K562 (cell line): ENCODE measurements around the gene AP1AR. TPM values are rescaled to one million over a fixed set of nuclear protein-coding genes. Genes with fewer than 3 reads are reported as not detected.

ENCODE experiments used
- ATAC-seq: fragments of 200-7000 bp; cut with Tn5 transposase; 3 replicates; pipeline ENCODE4 v1.9.1; 2020; ENCODE audit warnings: moderate library complexity
- BruUV-seq: library from RNA; stranded (reverse); fragments of 400-500 nt; replicated peaks from 2 replicates; lab custom pipeline; 2021; lab: Mats Ljungman, UMichigan
- CTCF ChIA-PET: fragments of 300-600 bp; formaldehyde crosslinking; extraction: SDS; loops from one replicate; lab custom pipeline; 2021; ENCODE audit warnings: low intra/inter-chr PET ratio; lab: Yijun Ruan, JAX
- POLR2A ChIA-PET: fragments of 300-600, 350-650 bp; sonication (Branson Sonifier 250); formaldehyde crosslinking; extraction: SDS; loops from one replicate; lab custom pipeline; 2021; ENCODE audit warnings: antibody characterized with exemption, inconsistent platforms; lab: Yijun Ruan, JAX
- DNase-seq, 4 experiments: peaks; one replicate each; pipeline versions ENCODE4 v3.0.0 to v3.0.0-alpha.2; 2011 to 2018; ENCODE audit warnings: low spot score in 3 of 4, mixed read lengths in 3 of 4; ENCODE audit errors: extremely low read depth in 1 of 4
- FAIRE-seq: peaks from 2 replicates; lab custom pipeline; 2011; peaks lifted over from hg19 to GRCh38; lab: Jason Lieb, UNC
- H2AFZ ChIP-seq: 2 replicates; pipeline ENCODE4 v1.6.0; 2011; ENCODE audit warnings: low read depth, low read length, control low read depth, inconsistent platforms
- H3K27ac ChIP-seq: fragments of 200-600 bp; 3 replicates; pipeline ENCODE4 v1.8.0; 2011; ENCODE audit warnings: low read depth, mild to moderate bottlenecking, control low read depth, inconsistent platforms, low read length, moderate library complexity, mixed read lengths; ENCODE audit errors: extremely low read depth
- H3K27me3 ChIP-seq, 2 experiments: fragments of 300-600 bp in 1 of 2; 2 replicates in 1 of 2; 3 replicates in 1 of 2; pipeline versions ENCODE4 v1.6.0 to v1.8.0; 2011; ENCODE audit warnings: inconsistent platforms in 2 of 2, low read length in 2 of 2, mild to moderate bottlenecking in 1 of 2, mixed read lengths in 1 of 2, moderate library complexity in 1 of 2; ENCODE audit not compliant: control insufficient read depth in 2 of 2, insufficient read depth in 2 of 2
- H3K36me3 ChIP-seq: fragments of 300-600 bp; 3 replicates; pipeline ENCODE4 v1.8.0; 2011; ENCODE audit warnings: mild to moderate bottlenecking, low read length, inconsistent platforms; ENCODE audit not compliant: control insufficient read depth, insufficient read depth
- H3K4me1 ChIP-seq, 2 experiments: fragments of 200-600 bp in 1 of 2; replicated peaks in 1 of 2; 2 replicates in 1 of 2; 3 replicates in 1 of 2; pipeline versions ENCODE4 v1.5.1 to v1.8.0; 2011; ENCODE audit warnings: inconsistent platforms in 2 of 2, low read length in 2 of 2, mild to moderate bottlenecking in 1 of 2, mixed read lengths in 1 of 2, moderate library complexity in 1 of 2; ENCODE audit not compliant: control insufficient read depth in 2 of 2, insufficient read depth in 2 of 2
- H3K4me2 ChIP-seq: 2 replicates; pipeline ENCODE4 v1.6.1; 2011; ENCODE audit warnings: low read length, control low read depth, inconsistent platforms, mixed read lengths; ENCODE audit not compliant: insufficient read depth
- H3K4me3 ChIP-seq: fragments of 200-600 bp; sonication (generic), shearing (Covaris generic); 2 replicates; pipeline ENCODE4 v1.5.1; 2016; ENCODE audit warnings: control low read depth, inconsistent platforms
- H3K79me2 ChIP-seq: fragments of 200-600 bp; 3 replicates; pipeline ENCODE4 v1.8.0; 2011; ENCODE audit warnings: low read length, inconsistent platforms; ENCODE audit not compliant: control insufficient read depth, insufficient read depth
- H3K9ac ChIP-seq, 2 experiments: 2 replicates each; pipeline versions ENCODE4 v1.6.0 to v1.6.1; 2011; ENCODE audit warnings: low read depth in 2 of 2, low read length in 2 of 2, control low read depth in 1 of 2, inconsistent platforms in 1 of 2, mild to moderate bottlenecking in 1 of 2, mixed read lengths in 1 of 2; ENCODE audit not compliant: insufficient read depth in 1 of 2
- H3K9me1 ChIP-seq: one replicate; pipeline ENCODE4 v1.6.0; 2011; ENCODE audit warnings: inconsistent platforms, mild to moderate bottlenecking, low read length, moderate library complexity; ENCODE audit not compliant: control insufficient read depth, insufficient read depth
- H3K9me3 ChIP-seq: replicated peaks from 2 replicates; pipeline ENCODE4 v1.5.1; 2011; ENCODE audit warnings: low read depth, low read length, inconsistent platforms; ENCODE audit not compliant: control insufficient read depth, insufficient read depth
- H4K20me1 ChIP-seq: replicated peaks from 2 replicates; pipeline ENCODE4 v1.6.1; 2011; ENCODE audit warnings: low read length, inconsistent platforms, mixed read lengths; ENCODE audit not compliant: control insufficient read depth, insufficient read depth
- ATF3 ChIP-seq, 2 experiments: fragments of 450-650 bp in 1 of 2; sonication (generic) in 1 of 2; formaldehyde crosslinking in 1 of 2; IDR thresholded peaks in 1 of 2; conservative IDR thresholded peaks in 1 of 2; 2 replicates each; pipeline versions ENCODE4 v1.6.1 to v1.8.1; 2016 to 2023; ENCODE audit warnings: mild to moderate bottlenecking in 2 of 2, moderate library complexity in 2 of 2, inconsistent platforms in 1 of 2, missing genetic modification reagents in 1 of 2
- CEBPB ChIP-seq: fragments of 450-650 bp; IDR thresholded peaks from 2 replicates; pipeline ENCODE4 v1.6.1; 2016; ENCODE audit warnings: missing genetic modification characterization, missing compliant biosample characterization
- CEBPG ChIP-seq, 3 experiments: fragments of 200-800 bp in 1 of 3; sonication (Bioruptor generic) in 1 of 3; sonication (generic) in 1 of 3; formaldehyde crosslinking in 1 of 3; IDR thresholded peaks in 2 of 3; conservative IDR thresholded peaks in 1 of 3; 2 replicates each; pipeline versions ENCODE4 v1.6.1 to v1.8.0; 2016 to 2022; ENCODE audit warnings: missing compliant biosample characterization in 2 of 3, missing genetic modification characterization in 2 of 3, mild to moderate bottlenecking in 1 of 3, missing genetic modification reagents in 1 of 3
- TFAP4 ChIP-seq: sonication (generic); formaldehyde crosslinking; IDR thresholded peaks from 2 replicates; pipeline ENCODE4 v1.8.0; 2022; ENCODE audit warnings: missing genetic modification reagents, mild to moderate bottlenecking, moderate library complexity, borderline replicate concordance
- WGBS: fragments of 100-300 bp; shearing (Covaris generic); methylation state at CpG from one replicate; pipeline ENCODE4 v1.1.6; 2016; ENCODE audit warnings: low coverage, mixed read lengths; ENCODE audit not compliant: insufficient coverage; ENCODE audit errors: missing lambda C conversion rate; 5-methylcytosine and 5-hydroxymethylcytosine counted together
- in situ Hi-C: fragments of 300-500 bp; cut with MboI; formaldehyde crosslinking; loops from 4 replicates; pipeline ENCODE4 v1.15.0; 2018; ENCODE audit warnings: inconsistent platforms, mixed read lengths
- intact Hi-C: fragments of 100-400 bp; cut with micrococcal nuclease; formaldehyde crosslinking; loops from 2 replicates; pipeline ENCODE4 v1.14.2; 2022
- polyA plus RNA-seq, 8 experiments: library from polyadenylated mRNA; depleted of rRNA in 4 of 8; stranded (reverse) in 5 of 8; unstranded in 3 of 8; fragments of >200 nt; fragmentation: Nextera tagmentation in 2 of 8; fragmentation: Illumina TruSeq in 1 of 8; extraction: Ambion mirVana in 2 of 8; extraction: Trizol in 1 of 8; gene quantifications; 2 replicates each; pipeline versions ENCODE4 v1.2.1 to v1.2.3, GENCODE V29; 2011 to 2014; ENCODE audit warnings: inconsistent platforms in 1 of 8, missing spikeins in 1 of 8
- total RNA-seq, 7 experiments: library from RNA; depleted of rRNA in 6 of 7; stranded (reverse); fragments of >200 nt in 6 of 7; fragmentation: Illumina TruSeq in 2 of 7; extraction: Trizol in 2 of 7; gene quantifications; 2 replicates each; pipeline versions ENCODE4 v1.2.1 to v1.2.3, GENCODE V29; 2011 to 2021; ENCODE audit warnings: low replicate concordance in 1 of 7

Gene AP1AR
- total and polyA plus RNA-seq, 9 of the 15 experiments (the other 6 are each of a cell fraction or from before 2014, with no cell fraction given): 2.6 to 20.7 (median 12.2) TPM

- DNase-seq: no peak
- ChIA-PET POLR2A (no interaction called here), CTCF (no interaction called here)
- Histone ChIP-seq H3K36me3 (peaks cover 11% of the 10 kb centered on the region; the same call in 2 of the 3 replicates), H3K9me1 (no peaks in the 10 kb centered on the region), H4K20me1 (peaks cover 4% of the 10 kb centered on the region; the same call in 1 of the 2 replicates), H3K4me1 (peaks cover 1 to 7% of the 10 kb centered on the region in 2 experiments; a peak in 1 of 5 replicates), H3K79me2 (peaks cover 12% of the 10 kb centered on the region; the same call in 2 of the 3 replicates), H3K9ac (no peak overlapping the region), H3K27me3 (no peaks in the 10 kb centered on the region), H3K4me3 (no peak overlapping the region), H2AFZ (no peak overlapping the region), H3K27ac (no peak overlapping the region), H3K4me2 (no peak overlapping the region), H3K9me3 (no peaks in the 10 kb centered on the region)
- WGBS: 62% methylated on average over 5 of the region's 5 CpGs
- intact Hi-C loops (no loop called here), in situ Hi-C loops (no loop called here)
- no TSS peak for BruUV-seq
- ATAC-seq: no peak
- no peak for FAIRE-seq
- TF ChIP-seq CEBPG (CRISPR knock-in tag; IDR thresholded peaks at IDR 0.05): no peak
- TF ChIP-seq CEBPG (tag; conservative IDR thresholded peaks at IDR 0.05 in 1 of 2, IDR thresholded peaks at IDR 0.05 in 1 of 2): peak; percentile 30 to 83; a peak in 3 of 4 replicates
- TF ChIP-seq TFAP4: no peak
- no peak for TF ChIP-seq CEBPB (tag)
- TF ChIP-seq ATF3 (IDR thresholded peaks at IDR 0.05): 0 out of 2 replicates have a peak, but pooled peaks have one; percentile 43
- TF ChIP-seq ATF3 (CRISPR knock-in tag; conservative IDR thresholded peaks at IDR 0.05): no peak
Measured at GRCh38 chr4:112280386-112281056, 48.9 kb downstream of the AP1AR start.
